Activated naive CD4-positive, alpha-beta T cell treated with anti-CD3 and anti-CD28 coated beads, Interleukin-2, amount 50 U/mL, for 16 hours (primary cell): ENCODE results near the gene LMX1B.
"Not testable (repeated sequence)": the region's sequence is repeated elsewhere in the genome, so short reads cannot be mapped to it uniquely, and the experiment has no call there.

Experiments
- DNase-seq: peaks from one replicate; pipeline ENCODE4 v3.0.0-alpha.2; 2020

The LMX1B gene

DNA sequence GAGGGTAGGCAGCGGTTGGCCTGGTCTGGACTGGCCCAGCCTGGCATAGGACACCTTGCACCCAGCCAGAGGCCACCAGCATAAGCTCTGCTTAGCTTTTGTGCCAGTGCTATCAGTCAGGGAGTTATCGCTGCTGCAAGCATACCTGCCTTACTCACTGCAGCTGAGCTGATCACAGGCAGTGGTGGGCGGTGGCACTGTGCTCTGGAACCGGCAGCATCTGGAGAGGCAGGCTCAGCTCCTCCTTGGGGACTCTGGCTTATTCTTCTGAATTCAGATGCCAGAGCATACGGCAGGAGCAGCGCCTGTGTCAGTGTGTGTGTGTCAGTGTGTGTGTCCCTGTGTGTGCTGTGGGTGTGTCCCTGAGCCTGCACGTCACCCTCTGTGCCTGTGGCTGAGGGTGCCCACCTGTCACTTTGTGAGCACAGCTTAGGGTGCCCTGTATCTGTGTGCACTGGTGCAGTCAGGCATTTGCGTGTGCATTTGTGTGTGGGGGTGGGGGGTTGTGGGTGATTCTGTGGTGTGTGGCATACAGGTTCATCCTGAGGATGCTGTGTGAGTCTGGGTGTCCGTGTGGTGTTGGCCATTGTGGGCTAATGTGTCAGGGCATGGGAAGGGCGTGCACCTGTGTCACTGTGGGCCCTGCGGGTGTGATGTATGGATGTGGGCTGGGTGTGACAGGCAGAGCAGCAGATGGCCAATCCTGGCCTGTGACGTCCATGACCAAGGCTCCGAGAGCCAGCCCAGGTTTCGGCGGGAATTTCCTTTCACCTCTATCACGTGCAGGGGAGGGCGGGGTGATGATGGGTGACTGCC, 23.5 kb downstream of the LMX1B start:
- DNase-seq, result no peak

DNA sequence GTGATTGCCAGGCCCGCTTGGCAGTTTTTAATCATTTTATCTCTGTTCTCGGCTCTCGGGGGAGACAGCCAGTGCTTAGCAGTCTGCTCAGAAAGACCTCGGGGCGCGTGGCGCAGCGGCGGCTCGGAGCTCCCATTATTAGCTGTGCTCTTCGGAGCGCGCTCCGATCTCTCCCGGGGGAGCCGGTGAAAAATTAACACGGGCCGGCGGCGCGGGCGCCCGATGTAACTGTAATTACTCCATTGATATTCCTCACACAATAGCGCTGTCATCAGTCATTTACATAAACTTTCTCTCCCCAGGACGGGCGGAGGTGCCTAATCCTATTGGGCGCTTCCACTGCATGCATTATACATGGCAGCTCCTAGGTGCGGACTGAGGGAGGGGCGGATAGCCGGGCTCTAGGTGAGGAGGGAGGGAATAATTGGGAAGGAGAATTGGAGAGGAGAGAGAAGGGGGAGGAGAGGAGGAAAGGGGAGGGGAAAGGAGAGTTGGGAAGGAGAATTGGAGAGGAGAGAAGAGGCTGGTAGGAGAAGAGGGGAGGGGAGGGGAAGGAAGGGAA, 24.9 kb downstream of the LMX1B start:
- no peak for DNase-seq

DNA sequence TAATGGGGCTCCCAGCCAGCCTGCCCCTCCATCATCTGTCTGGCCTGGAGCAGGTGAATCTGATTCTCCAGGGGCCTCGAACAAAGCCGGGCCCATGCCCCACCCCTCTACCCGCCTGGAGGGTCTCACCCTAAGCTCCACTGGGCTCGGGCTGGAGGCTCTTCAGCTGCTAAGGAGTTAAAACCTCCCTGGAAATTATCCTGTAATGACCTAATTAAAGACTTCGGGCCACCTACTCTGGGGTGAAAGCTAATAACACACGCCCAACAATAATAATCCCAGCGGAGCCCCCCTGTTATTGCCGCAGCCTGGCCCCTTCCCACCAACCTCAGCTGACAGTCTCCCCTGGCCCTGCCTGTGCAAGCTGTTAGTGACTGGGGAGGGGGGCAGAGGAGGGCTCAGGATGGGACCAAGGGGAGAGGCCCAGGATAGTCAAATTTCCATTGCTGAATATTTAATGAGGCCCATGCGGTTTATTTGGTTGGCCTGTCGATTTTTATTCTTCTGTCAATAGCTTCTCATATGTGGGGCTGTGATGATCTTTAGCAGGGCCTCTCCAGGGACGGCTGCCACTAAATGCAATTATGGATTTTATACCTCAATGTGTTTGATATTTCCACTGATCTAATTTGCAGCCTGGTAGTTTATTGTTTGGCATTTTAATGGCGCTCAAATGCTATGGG, 25.7 kb downstream of the LMX1B start:
- DNase-seq, result no peak

DNA sequence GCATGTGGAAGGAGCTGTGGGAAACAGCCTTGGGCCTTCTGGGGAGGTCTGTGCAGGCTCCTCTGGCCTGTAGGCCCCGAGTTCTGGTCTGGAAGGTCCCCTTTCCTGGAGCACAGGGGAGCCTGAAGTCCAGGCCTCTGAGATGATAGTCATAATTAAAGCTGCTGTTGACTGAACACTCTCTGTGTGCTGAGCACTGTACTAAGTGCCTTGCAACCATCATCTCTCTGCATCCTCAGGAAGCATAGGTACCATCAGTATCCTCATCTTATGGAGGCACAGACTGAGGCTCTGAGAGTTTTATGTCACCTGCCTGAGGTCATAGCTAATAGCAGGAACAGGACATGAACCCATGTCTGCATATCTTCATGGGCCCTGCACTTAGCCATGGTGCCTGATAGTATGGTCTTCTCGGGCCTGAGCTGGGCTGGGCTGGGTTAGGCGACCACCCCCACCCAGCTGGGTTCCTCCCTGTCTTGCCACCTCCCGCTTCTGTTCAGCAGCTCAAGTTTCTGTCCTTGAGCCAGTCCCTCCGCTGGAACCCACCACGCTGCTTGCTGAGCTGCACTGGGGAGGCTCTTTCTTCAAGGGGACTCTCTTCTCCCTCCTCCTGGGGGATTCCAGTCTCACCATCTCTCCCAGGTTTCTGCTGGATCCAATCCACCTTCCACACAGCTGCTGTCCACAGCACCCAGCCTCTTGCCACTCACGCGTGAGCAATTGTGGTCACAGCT, 27.6 kb downstream of the LMX1B start:
- no peak for DNase-seq

DNA sequence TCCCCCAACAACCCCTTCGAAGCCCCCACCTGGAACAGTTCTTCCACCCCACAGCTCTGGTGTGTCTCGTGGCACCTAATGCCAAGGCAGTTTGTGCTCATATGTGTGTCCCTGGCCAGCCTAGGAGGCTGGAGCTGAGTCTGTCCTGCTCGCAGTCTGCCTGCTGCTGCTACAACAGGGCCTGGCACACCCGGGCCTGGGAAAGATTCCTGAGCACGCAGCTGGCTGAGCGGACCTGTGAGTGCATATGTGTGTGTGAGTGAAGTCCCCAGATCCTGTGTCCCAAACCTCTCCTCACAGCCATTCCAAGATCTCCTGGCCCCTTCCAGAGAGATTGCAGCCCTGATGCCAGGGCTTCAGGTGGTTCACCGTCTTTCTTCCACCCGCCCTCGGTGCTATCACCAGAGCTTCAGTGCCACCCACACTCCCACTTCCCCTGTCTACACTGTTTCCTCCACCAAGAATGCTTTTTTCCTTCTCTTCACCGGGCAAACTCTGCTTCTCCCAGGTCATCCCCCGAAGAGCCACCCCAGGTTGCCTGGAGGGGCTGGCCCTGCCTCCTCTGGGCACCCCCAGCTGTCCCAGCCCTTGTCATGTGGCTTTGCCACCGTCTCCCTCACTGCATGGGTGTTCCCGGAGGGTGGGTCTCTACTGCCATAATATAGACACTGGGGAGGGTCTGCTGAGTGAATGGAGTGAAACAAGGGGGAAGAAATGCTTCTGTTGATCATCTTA, 28.4 kb downstream of the LMX1B start:
- DNase-seq, result no peak

DNA sequence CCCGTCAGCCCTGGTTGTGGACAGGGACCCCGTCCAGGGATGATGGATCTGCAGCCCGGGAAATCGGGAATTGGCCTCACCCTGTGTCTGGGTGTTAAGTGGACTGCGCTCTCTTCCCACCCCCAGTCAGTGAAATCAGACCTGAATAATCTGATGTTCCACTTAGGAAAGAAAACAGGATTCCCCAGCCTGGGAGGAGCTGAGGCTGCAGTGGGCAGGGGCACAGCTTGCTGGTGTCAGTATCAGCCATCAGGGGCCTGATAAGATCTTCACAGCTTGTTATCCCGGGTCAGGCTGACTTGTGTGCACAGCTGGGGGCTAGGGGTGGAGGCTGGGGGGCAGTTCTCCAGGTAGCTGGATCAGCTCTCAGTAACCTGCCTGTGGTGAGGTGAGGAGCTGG, 29.1 kb downstream of the LMX1B start:
- no peak for DNase-seq

DNA sequence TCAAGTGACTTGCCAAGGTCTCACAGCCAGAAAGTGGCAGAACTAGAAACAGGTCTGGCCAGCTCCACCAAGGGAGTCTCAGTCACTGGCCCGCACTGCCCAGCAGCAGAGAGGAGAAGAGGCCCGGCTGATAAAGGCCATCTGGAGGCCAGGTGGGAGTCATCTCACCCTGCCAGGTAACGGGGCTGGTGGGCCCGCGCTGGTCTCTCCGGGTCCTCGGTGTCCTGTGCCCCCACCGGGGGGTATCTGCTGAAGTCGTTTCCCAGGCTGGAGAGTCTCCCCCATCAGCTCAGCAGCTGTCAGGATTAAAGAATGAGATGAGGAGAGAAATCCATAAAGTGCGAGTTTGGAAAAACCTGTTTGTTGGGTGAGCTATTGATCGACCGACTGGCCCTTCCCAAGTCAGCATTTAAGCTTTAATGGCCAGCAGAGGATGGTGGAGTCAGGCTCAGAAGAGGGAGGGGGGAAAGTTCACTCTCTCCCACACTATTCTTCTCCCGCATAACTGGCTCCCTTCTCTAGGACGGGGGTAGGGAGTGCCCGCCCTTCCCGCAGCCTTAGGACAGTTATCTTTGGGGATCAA, 30.3 kb downstream of the LMX1B start:
- no peak for DNase-seq

DNA sequence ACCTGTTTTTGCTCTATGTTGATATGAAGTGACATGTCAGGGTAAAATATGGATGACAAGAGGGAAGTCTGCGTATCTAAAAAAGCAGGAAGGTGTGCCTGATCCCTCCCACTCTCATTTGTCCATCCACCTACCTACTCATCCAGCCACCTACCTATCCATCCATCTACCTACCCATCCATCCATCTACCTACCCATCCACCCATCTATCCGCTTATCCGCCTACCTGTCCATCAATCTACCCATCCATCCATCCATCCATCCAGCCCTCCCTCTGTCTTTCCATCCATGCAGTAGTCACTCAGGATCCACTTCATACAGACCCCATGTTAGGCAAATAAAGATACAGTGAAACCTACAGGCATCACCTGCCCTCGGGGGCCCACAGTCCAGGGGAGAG, 32.4 kb downstream of the LMX1B start:
- DNase-seq, result no peak

DNA sequence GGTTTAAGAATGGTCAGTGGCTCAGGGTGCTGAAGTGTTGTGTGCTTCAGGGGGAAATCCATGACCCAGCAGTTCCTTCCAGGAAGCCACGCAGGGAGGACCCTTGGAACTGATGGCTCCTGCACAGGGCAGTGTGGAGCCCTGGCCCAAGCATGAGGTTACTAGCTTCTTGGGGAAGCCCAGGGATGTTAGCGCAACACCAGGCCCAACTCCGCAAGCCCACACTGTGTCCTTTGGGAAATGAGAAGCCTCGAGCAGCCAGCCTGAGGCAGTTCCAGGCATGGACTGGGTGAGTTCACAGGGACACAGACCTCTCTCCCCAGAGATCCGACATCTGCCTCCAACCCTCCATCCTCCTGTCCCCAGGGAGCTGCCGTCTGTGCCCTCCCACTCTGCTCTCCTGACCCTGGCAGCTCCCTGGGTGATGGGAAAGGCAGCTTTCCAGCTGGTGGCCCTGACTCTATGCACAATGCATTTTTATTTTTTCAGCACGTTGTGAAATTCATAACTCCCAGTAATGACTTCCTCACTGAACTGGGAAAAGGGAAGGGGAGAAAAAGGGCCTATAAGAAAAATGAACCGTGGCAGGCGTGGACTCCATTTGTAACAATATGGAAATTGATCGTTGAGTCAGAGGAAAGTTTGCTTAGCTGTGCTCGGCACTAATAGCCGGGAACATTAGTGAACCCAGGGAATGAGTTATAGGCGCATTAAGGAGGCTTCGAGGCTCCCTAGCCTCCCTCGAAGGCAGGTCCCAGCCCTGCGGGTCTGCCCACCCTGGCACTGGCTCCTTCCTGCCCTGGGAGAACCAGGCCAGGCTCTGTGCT, 34.1 kb downstream of the LMX1B start:
- no peak for DNase-seq

DNA sequence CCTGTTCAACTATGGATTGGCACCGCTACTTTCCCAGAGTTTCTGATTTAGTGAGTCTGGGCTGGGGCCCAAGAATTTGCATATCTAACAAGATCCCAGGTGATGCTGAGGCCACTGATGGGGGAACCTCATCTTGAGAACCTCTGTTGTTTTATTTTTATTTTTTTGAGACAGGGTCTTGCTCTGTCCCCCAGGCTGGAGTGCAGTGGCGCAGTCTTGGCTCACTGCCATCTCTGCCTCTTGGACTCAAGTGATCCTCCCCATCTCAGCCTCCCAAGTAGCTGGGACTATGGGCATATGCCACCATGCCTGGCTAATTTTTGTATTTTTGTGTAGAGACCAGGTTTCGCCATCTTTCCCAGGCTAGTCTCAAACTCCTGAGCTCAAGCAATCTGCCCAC, 35.7 kb downstream of the LMX1B start:
- DNase-seq, result no peak

DNA sequence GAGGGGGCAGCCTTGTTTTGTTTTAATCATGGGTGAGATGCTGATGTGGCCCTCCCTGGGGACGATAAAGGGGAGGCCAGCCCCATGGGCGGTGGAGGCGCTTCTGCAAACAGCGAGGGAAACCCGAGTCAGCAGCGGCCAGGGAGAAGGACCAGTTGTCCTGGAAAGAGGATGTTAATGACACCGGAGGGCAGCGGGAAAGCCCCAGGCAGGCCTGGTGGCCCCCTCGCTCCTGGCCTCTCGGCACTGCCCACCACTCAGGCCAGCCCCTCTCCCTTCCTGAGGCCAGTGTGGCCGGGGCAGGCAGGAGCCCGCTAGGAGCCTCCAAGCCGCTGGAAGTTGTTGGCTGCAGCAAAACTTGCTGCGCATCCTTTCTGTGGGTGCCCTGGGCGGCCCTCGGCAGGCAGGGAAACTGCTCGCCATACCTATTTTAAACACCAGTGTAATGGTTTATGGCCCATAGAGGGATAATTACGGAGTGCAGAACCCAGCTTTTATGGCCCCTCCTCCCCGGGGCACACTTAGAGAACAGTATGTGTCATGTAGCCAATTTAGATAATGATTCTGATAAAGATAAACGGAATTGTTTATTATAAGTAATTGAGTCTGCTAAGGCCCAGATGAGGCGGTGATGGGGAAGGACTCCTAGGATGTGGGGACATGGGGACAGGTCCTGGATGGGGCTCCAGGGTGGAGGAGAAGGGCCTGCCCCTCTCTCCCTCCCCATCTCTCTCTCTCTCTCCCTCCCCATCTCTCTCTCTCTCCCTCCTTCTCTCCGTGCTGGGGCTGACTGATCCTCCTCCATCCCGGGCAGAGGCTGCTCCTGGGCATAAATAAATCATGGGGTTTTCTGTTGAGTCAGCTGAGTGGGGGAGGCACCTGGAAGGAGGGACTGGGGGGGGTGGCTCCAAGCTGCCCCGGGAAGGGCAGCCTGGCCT, 36.9 kb downstream of the LMX1B start:
- no peak for DNase-seq

DNA sequence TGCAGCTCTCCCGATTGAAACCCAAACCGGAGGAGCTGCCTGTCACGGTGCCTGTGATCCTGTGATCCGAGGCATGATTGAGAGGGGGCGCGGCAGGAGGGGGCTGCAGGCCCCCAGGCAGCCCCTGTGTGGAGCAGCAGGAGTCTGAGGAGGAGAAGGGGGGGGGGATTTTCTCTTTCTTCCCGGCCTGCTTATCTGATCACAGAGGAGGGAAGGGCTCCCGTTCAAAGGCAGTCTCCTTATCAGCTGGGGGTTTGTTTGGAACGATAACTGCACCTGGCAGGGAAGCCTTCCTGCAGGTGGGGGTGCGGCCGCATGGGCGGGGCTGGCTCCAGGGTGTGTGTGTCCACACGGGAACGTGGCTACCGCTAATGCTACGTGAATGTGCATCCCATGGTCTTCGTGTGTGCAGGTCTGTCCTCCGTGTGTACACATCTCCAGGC, 38.4 kb downstream of the LMX1B start:
- no peak for DNase-seq

DNA sequence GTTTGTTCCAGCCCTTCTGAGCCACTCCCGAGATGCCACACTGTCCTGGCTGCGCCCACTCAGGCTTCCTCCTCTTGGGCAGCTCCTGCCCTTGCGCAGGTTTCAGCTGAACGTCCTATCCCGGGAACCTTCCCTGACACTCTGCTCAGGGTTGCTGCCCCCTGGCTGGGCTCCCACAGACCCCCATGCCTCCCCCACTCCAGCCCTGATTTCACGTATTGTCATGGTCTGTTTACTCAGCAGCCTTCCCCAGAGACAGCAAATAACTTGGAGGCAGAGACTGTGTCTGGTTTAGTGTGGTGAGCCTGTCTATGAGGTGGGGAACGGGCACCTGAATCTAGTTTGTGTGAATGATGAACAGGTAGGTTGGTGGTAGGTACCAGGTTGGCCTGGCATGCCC, 40.4 kb downstream of the LMX1B start:
- no peak for DNase-seq

DNA sequence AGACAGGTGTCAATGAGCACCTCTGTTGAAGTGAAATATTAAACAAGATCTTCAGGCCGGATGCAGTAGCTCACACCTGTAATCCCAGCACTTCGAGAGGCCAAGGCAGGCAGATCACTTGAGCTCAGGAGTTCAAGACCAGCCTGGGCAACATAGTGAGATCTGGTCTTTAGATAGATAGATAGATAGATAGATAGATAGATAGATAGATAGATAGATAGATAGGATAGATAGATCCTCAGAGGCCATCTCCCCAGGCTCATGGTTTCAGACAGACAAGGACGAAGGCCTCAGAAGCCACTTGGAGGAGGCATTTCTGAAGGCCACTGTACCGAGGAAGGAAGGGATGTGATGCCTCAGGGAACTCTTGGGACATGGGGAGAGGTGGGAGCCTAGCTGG, 42.5 kb downstream of the LMX1B start:
- DNase-seq, result not testable (repeated sequence)

DNA sequence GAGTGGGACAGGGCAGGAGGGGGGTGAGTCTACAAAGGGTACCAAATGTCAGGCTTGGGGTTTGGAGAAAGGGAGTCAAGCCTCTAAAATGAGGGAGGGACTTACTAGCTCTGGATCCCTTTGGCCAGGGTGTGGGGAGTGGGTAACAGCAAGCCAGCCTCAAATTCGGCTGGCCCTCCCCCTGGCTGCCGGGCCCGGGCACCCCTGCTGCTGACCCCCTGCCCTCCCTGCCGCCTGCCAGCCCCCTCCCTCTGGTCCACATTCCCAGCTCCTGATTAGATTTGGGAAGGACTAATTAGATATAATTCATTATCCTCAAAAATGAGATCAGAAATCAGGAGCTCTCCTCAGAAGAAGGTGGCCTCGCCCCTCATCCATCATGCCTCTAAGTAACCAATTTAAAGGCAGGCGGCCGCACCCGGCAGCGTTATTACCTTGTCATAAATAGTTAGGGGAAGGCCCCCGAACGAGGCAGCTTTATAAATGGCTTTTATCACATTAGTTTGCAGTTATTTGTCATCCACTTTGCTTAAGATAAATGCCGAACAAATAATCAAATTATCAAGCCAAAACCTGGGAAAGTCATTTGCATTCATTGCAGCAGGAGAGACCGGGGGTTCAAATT, 44.6 kb downstream of the LMX1B start:
- DNase-seq, result no peak

DNA sequence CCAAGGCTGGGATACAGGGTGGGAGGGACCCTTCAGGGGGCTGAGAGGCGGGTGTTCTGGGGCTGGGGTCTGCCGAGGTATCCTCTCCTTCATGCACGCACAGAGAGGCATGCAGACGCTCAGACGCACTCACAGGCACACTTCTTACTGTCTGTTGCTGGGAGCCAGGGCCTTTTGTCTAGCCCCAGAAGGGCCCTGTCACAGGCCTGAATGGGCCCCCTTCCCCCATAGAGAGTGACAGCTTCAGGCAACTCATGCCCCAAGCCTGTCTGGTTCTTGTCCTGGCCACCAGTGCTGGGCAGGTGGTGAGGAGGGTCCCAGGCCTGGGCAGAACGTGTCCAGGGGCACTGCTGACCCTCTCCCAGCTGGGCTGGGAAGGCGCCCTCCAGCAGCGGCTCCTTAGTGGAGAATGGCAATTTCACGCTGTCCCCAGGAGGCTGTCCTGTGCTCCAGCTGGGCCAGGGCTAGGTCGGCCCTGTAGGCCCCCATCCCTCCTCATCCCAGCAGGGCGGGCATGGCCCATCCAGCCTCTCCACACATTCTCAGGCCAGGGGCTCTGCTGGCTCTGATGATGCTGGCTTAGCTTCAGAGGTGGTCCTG, 45.3 kb downstream of the LMX1B start:
- DNase-seq, result no peak

DNA sequence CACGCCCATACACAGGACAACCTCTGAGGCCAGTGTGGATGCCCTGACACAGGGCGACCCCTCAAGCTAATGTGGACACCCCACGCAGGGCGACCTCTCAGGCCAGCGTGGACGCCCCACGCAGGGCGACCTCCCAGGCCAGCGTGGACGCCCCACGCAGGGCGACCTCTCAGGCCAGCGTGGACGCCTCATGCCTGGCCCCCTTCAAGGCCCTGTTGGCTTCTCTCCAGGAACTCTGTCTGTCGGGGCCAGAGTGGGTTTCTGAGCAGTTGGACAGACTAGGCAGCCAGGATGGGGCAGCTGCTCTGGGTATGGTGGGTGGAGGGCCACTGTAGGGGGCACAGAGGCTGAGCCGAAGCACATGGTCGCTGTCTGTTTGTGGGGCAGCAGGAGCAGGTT, 47.4 kb downstream of the LMX1B start:
- no peak for DNase-seq

DNA sequence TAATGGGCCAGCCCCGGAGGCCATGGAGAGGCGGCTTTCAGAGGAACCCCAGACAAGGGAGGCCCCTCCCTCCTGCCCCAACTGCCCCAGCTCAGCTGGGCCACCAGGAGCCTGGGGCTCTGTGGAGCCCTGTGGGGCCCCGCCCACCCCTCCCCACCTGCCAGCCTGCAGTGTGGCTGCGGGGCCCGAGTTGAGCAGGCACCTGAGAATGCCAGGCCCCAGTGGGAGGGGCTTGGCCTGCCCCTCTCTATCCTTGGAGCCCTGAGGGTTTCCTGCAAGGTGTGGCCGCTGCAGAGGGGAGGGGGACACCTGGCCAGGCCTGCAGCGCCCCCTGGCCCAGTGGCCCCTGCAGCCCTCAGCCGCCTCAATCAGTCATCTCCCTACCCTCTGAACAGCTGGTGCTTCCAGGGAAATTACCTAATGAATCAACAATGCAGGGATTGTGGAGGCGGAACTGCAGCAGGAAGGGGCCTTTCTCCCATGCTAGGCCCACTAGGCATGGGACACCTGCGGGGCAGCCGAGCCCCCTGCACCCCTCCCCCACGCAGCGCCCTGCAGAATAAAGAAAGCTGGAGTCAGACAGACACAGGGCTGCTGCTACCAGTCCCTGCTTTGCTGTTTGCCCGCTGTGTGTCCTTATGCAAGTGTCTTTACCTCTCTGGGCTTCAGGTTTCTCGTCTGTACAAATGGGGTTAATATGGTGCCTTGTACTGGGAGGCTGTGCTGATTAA, 48.0 kb downstream of the LMX1B start:
- no peak for DNase-seq

DNA sequence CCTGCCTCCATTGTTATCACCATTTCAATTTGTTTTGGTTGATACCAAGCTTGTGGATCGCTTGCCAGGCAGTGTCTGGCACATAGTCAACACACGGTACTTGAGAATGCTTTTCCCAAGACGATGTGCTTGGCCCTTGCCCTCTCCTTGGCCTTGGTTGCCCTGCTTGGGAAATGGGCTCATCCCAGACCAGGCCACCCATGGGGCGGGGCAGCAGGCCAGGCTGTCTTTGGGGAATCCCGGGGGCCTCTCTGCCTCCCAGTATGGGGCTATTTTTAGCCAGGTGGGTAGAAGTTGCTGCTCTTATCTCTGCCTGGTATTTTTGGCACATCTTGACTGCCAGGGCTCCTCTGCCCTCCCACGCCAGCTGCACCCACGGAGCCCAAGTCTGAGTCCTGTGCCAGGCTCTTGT, 49.9 kb downstream of the LMX1B start:
- no peak for DNase-seq
